GM10248 (cell line): ENCODE data around the gene CHI3L2.

ENCODE experiments used
- CTCF ChIA-PET: fragments of 300-600 bp; sonication (Branson Sonifier 250); formaldehyde crosslinking; extraction: SDS; loops from one replicate; lab custom pipeline; 2021; ENCODE audit warnings: antibody characterized with exemption; lab: Yijun Ruan, JAX
- POLR2A ChIA-PET: fragments of 350-650 bp; sonication (Branson Sonifier 250); formaldehyde crosslinking; extraction: SDS; loops from one replicate; lab custom pipeline; 2020; ENCODE audit warnings: antibody characterized with exemption; lab: Yijun Ruan, JAX
- DNase-seq: peaks from one replicate; pipeline ENCODE4 v3.0.0; 2012; ENCODE audit errors: extremely low spot score
- CTCF ChIP-seq: IDR thresholded peaks from 2 replicates; pipeline ENCODE4 v1.5.1; 2012; ENCODE audit warnings: mild to moderate bottlenecking, low read depth; ENCODE audit errors: extremely low read depth, missing control alignments, control extremely low read depth

Gene CHI3L2, protein sequence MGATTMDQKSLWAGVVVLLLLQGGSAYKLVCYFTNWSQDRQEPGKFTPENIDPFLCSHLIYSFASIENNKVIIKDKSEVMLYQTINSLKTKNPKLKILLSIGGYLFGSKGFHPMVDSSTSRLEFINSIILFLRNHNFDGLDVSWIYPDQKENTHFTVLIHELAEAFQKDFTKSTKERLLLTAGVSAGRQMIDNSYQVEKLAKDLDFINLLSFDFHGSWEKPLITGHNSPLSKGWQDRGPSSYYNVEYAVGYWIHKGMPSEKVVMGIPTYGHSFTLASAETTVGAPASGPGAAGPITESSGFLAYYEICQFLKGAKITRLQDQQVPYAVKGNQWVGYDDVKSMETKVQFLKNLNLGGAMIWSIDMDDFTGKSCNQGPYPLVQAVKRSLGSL

DNA sequence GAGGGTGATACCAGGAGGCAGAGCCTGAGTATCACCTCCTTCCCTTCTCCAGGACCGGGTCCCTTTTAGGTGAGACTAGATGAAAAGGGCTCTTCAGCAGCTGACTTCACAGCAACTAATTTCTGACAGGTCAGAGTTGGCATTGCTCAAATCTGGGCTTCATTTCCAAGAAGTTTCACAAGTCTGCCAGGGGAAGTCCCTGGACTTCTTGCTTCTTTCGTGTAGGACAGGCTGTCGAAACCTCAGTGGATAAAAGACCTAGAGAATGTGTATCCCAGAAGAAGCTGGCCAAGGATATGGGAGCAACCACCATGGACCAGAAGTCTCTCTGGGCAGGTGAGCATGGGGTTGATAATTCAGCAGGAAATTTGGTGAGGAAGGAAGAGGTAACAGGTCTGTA, at the start of gene CHI3L2:
Gene CHI3L2 (plus strand): TSS at position 280 of the 400 bp plus-strand sequence. CDS start 17 bp downstream, at position 297.
- DNase-seq = no peak
- no peak for TF ChIP-seq CTCF
- ChIA-PET CTCF (interaction anchor here (1.0 to 3.4 kb wide), 3 partner anchors 39 to 173 kb away, joined by 3 to 17 read pairs (median 4); no protein-coding TSS in a partner anchor), POLR2A (no interaction called here)

DNA sequence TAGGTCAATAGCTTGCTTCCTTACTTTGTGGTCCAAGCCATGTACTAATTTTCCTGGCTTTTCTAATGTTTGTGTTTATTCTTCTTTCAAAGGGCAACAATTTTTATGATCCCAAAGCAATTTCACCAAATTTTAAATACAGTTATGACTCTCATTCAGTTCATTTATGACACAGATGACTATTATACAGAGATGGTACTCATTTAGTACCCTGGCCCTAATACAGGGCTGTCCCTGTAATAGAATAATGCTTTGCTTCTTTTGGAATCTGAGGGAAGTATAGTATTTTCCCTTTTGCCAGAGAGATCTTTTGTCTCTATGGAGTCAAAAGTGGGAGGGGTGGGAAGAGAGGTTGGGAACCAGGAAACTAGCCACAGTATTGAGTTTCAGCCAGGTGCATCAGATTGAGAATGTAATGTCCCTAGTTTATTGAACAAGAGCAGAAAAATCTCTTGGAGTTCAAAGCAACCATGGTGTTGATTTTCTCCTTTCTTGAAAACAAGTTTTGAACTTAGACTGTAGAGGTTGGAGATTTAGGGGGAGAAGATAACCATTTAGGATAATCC, 47.5 kb upstream of the CHI3L2 start:
- ChIA-PET CTCF (interaction anchor here (1.6 kb wide), 1 partner anchor 16 kb away, joined by 5 read pairs; no protein-coding TSS in a partner anchor), POLR2A (no interaction called here)
- TF ChIP-seq CTCF = no peak
- DNase-seq = no peak

DNA sequence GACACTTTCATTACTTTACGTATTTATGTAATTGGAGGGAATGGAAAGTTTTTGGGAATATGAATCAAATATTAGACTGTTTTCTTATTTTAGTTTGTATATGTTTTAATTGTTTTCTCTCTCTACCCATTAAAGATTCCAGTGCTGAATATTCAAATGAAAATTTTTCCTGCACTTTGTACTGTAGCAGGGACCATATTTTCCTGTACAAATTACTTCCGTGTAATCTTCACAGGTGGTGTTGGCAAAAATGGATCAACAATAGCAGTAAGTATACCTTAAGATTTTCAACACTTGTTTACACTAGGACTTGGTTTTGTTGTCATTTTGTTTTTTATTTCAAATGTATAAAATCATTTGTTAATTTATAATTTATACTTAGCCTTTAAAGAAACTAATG, 45.5 kb upstream of the CHI3L2 start:
- no peak for DNase-seq
- ChIA-PET POLR2A (no interaction called here), CTCF (interaction anchor here (1.4 to 2.2 kb wide), 2 partner anchors 10 to 11 kb away, joined by 3 to 14 read pairs; no protein-coding TSS in a partner anchor)
- TF ChIP-seq CTCF = no peak

- no peak for DNase-seq
- no peak for TF ChIP-seq CTCF
- POLR2A ChIA-PET = no interaction called here
- CTCF ChIA-PET = interaction anchor here (0.8 to 2.2 kb wide), 8 partner anchors 8 to 217 kb away, joined by 3 to 14 read pairs (median 3); no protein-coding TSS in a partner anchor
Measured at GRCh38 chr1:111183308-111184069, 44.0 kb upstream of the CHI3L2 start.

- TF ChIP-seq CTCF = no peak
- POLR2A ChIA-PET = no interaction called here
- CTCF ChIA-PET = interaction anchor here (1.5 to 1.8 kb wide), 2 partner anchors 11 to 14 kb away, joined by 3 to 4 read pairs; no protein-coding TSS in a partner anchor
- no peak for DNase-seq
Measured at GRCh38 chr1:111184663-111185062, 42.9 kb upstream of the CHI3L2 start.

- CTCF ChIA-PET = interaction anchor here (0.8 to 12.7 kb wide), 9 partner anchors 8 to 578 kb away, joined by 3 to 158 read pairs (median 4); no protein-coding TSS in a partner anchor
- DNase-seq = no peak
- POLR2A ChIA-PET = interaction anchor here (1.0 kb wide), 1 partner anchor 13 kb away, joined by 3 read pairs; no protein-coding TSS in a partner anchor
- no peak for TF ChIP-seq CTCF
Measured at GRCh38 chr1:111190931-111191451, 36.5 kb upstream of the CHI3L2 start.
